BJ (cell line): ENCODE data around the gene TMEM184A. TPM values are rescaled to one million over a fixed set of nuclear protein-coding genes. Genes with fewer than 3 reads are reported as not detected.

Experiments
- CTCF ChIA-PET: fragments of 350-600 bp; formaldehyde crosslinking; extraction: SDS; loops from one replicate; lab custom pipeline; 2021; ENCODE audit warnings: antibody characterized with exemption, inconsistent platforms; lab: Yijun Ruan, JAX
- POLR2A ChIA-PET: fragments of 300-600 bp; sonication (Branson Sonifier 250); formaldehyde crosslinking; extraction: SDS; loops from one replicate; lab custom pipeline; 2021; ENCODE audit warnings: antibody characterized with exemption; lab: Charles Lee
- DNase-seq: peaks from one replicate; pipeline ENCODE4 v3.0.0-alpha.2; 2011; ENCODE audit warnings: low read depth
- H3K27me3 ChIP-seq: 2 replicates; pipeline ENCODE4 v1.6.0; 2011; ENCODE audit warnings: low read length; ENCODE audit not compliant: control insufficient read depth, insufficient read depth
- H3K36me3 ChIP-seq: 2 replicates; pipeline ENCODE4 v1.5.1; 2011; ENCODE audit warnings: low read length; ENCODE audit not compliant: control insufficient read depth, insufficient read depth
- H3K4me3 ChIP-seq: 2 replicates; pipeline ENCODE4 v1.5.1; 2011; ENCODE audit warnings: low read depth, mild to moderate bottlenecking, control low read depth, low read length
- CTCF ChIP-seq: IDR thresholded peaks from 2 replicates; pipeline ENCODE4 v1.5.1; 2011; ENCODE audit warnings: low read depth, mild to moderate bottlenecking, control low read depth, inconsistent platforms, low read length, moderate library complexity; ENCODE audit not compliant: insufficient read depth
- polyA plus RNA-seq: library from polyadenylated mRNA; depleted of rRNA; stranded (reverse); fragments of >200 nt; gene quantifications from 2 replicates; pipeline ENCODE4 v1.2.3, GENCODE V29; 2011

Gene TMEM184A
- polyA plus RNA-seq, 1 experiment: 1.3 TPM

GRCh38 chr7:1498370-1499305, 57.4 kb downstream of the TMEM184A start:
- Histone ChIP-seq H3K4me3 (no peak overlapping the region), H3K27me3 (no peaks in the 10 kb centered on the region), H3K36me3 (peaks cover 46% of the 10 kb centered on the region)
- CTCF ChIA-PET: no interaction called here
- DNase-seq: no peak
- POLR2A ChIA-PET: no interaction called here
- TF ChIP-seq CTCF: no peak

GRCh38 chr7:1497293-1497927, 58.6 kb downstream of the TMEM184A start:
- Histone ChIP-seq H3K27me3 (no peaks in the 10 kb centered on the region), H3K36me3 (peaks cover 49% of the 10 kb centered on the region), H3K4me3 (no peak overlapping the region)
- ChIA-PET POLR2A (interaction anchor here (0.5 kb wide), 1 partner anchor 32 kb away, joined by 4 read pairs; no protein-coding TSS in a partner anchor), CTCF (no interaction called here)
- no peak for DNase-seq
- no peak for TF ChIP-seq CTCF

GRCh38 chr7:1496531-1497292, 59.3 kb downstream of the TMEM184A start:
- peaks cover 47% of the 10 kb centered on the region for H3K36me3 ChIP-seq
- no peak overlapping the region for H3K4me3 ChIP-seq
- ChIA-PET CTCF (no interaction called here), POLR2A (no interaction called here)
- H3K27me3 ChIP-seq: no peaks in the 10 kb centered on the region
- TF ChIP-seq CTCF: no peak
- no peak for DNase-seq

- POLR2A ChIA-PET: no interaction called here
- DNase-seq: no peak
- Histone ChIP-seq H3K36me3 (peaks cover 46% of the 10 kb centered on the region), H3K4me3 (no peak overlapping the region), H3K27me3 (no peaks in the 10 kb centered on the region)
- TF ChIP-seq CTCF: no peak
- CTCF ChIA-PET: no interaction called here
These were observed 60.3 kb downstream of the TMEM184A start for GRCh38 chr7:1495564-1496242.
